ENCODE data around the gene BCAS1. TPM values are rescaled to one million over a fixed set of nuclear protein-coding genes. Genes with fewer than 3 reads are reported as not detected.

Gene BCAS1
- total RNA-seq, 1 donor, result under 0.01 TPM

- no peak for DNase-seq (ENCODE audit: low read depth)
- TF ChIP-seq, protein P1, sequence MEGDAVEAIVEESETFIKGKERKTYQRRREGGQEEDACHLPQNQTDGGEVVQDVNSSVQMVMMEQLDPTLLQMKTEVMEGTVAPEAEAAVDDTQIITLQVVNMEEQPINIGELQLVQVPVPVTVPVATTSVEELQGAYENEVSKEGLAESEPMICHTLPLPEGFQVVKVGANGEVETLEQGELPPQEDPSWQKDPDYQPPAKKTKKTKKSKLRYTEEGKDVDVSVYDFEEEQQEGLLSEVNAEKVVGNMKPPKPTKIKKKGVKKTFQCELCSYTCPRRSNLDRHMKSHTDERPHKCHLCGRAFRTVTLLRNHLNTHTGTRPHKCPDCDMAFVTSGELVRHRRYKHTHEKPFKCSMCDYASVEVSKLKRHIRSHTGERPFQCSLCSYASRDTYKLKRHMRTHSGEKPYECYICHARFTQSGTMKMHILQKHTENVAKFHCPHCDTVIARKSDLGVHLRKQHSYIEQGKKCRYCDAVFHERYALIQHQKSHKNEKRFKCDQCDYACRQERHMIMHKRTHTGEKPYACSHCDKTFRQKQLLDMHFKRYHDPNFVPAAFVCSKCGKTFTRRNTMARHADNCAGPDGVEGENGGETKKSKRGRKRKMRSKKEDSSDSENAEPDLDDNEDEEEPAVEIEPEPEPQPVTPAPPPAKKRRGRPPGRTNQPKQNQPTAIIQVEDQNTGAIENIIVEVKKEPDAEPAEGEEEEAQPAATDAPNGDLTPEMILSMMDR (IDR thresholded peaks at IDR 0.05; ENCODE audit: insufficient read depth, low read depth, low read length), result no peak
- no peak overlapping the region for H3K4me3 ChIP-seq (ENCODE audit: low read depth, low read length)
Measured at GRCh38 chr20:54103762-54104600, 33.6 kb upstream of the BCAS1 start.

DNA sequence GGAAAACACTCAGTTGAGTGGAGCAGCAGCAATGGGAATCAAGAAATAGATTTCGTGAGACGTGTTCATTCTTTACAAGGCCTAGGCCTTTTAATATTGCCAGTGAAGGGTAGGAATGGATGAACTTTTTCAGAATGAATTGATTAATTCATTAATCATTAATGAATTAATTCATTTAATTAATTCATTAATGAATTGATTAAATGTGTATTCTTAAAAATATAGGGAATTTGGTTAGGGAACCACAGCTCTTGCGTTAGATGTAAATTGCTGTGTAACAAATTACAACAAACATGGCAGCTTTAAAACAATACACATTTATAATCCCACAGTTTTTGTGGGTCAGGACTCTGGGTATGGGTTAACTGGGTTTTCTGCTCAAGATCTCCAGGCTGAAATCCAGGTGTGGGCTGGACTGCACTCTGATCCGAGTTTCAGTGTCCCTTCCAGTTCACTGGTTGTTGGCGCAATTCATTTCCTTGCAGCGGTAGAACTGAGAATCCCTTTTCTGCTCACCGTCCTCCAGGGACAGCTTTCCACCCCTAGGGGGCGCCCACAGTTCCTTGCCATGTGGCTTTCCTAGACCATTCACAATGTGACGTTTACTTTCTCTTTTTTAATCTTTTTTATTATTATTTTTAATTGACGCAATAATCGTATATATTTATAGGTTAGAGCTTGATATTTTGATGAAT, 32.8 kb upstream of the BCAS1 start:
- H3K4me3 ChIP-seq (ENCODE audit: low read depth, low read length), result no peak overlapping the region
- peak; percentile 72 for DNase-seq (ENCODE audit: low read depth)
- TF ChIP-seq, protein P1 (IDR thresholded peaks at IDR 0.05; ENCODE audit: insufficient read depth, low read depth, low read length), result peak; percentile 97

DNA sequence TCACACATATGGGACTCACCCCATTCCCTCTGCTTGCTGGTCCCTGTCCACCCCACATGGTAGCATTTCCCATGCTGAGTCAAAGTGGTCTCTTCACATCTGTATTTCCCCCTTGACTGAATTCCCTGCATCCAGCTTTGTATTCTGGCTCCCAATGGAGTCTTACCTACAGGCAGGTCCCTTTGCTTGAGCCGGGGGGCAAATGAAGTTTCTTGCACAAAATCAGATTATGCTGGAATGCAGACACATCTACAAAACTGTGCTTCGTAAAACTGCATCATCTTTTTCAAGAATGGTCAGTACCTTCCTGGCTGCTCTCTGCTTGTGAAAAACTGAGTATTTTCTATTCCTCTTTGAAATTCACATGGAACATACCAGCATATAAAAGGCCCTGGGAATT, 32.1 kb upstream of the BCAS1 start:
- H3K4me3 ChIP-seq (ENCODE audit: low read depth, low read length), result no peak overlapping the region
- TF ChIP-seq, protein P1 (IDR thresholded peaks at IDR 0.05; ENCODE audit: insufficient read depth, low read depth, low read length), result no peak

GRCh38 chr20:54100563-54100962, 30.2 kb upstream of the BCAS1 start:
- TF ChIP-seq, protein P1 (IDR thresholded peaks at IDR 0.05; ENCODE audit: insufficient read depth, low read depth, low read length), result no peak
- DNase-seq (ENCODE audit: low read depth), result no peak
- H3K4me3 ChIP-seq (ENCODE audit: low read depth, low read length), result no peak overlapping the region

More for the DNA sequence above, 32.1 kb upstream of the BCAS1 start:
- no peak for DNase-seq (ENCODE audit: low read depth)

GRCh38 chr20:54099894-54100293, 29.5 kb upstream of the BCAS1 start:
- no peak for DNase-seq (ENCODE audit: low read depth)
- TF ChIP-seq, protein P1 (IDR thresholded peaks at IDR 0.05; ENCODE audit: insufficient read depth, low read depth, low read length), result no peak
- no peak overlapping the region for H3K4me3 ChIP-seq (ENCODE audit: low read depth, low read length)

DNA sequence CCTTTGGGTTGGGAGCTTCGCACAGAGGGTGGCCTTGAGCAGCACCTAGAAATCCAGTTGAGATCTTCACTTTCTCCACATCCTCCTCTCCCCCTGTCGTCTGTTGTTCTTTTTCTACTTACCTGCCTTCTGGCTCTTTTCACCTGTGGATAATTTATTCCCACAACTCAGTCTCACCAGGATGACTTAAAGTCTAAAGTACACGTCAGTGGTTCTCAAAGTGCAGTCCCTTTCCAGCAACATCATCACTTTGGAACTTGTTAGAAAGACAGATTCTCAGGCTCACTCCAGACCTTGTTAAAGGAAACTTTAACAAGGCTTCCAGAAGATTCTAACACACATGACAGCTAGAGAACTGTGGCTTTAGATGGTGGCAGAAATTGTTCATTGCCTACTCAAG, 27.7 kb upstream of the BCAS1 start:
- no peak for DNase-seq (ENCODE audit: low read depth)
- no peak overlapping the region for H3K4me3 ChIP-seq (ENCODE audit: low read depth, low read length)
- TF ChIP-seq, protein P1 (IDR thresholded peaks at IDR 0.05; ENCODE audit: insufficient read depth, low read depth, low read length), result no peak
